Kidney epithelial cell (primary cell): ENCODE data around the gene DPH1. TPM values are rescaled to one million over a fixed set of nuclear protein-coding genes. Genes with fewer than 3 reads are reported as not detected.
"Not testable (repeated sequence)": the region's sequence is repeated elsewhere in the genome, so short reads cannot be mapped to it uniquely, and the experiment has no call there.

Source experiments
- DNase-seq: peaks from one replicate; pipeline ENCODE4 v3.0.0-alpha.2; 2010; ENCODE audit warnings: low read depth
- H3K27me3 ChIP-seq: 2 replicates; pipeline ENCODE4 v1.6.0; 2011; ENCODE audit warnings: low read length; ENCODE audit not compliant: control insufficient read depth, insufficient read depth
- H3K36me3 ChIP-seq: 2 replicates; pipeline ENCODE4 v1.5.1; 2011; ENCODE audit warnings: low read length; ENCODE audit not compliant: control insufficient read depth, insufficient read depth
- H3K4me3 ChIP-seq: 2 replicates; pipeline ENCODE4 v1.5.1; 2011; ENCODE audit warnings: low read depth, mild to moderate bottlenecking, control low read depth, low read length
- total RNA-seq: library from RNA; depleted of rRNA; stranded (reverse); fragments of >200 nt; gene quantifications from 2 replicates; pipeline ENCODE4 v1.2.3, GENCODE V29; 2015
- TF ChIP-seq, protein P1 (sequence below): IDR thresholded peaks from 2 replicates; pipeline ENCODE4 v1.5.1; 2011; ENCODE audit warnings: mild to moderate bottlenecking, moderate library complexity, low read length, control low read depth, inconsistent platforms; ENCODE audit not compliant: insufficient read depth, poor library complexity, severe bottlenecking

Gene DPH1
- total RNA-seq, 1 donor from 2014 or later, result 29.5 TPM

DNA sequence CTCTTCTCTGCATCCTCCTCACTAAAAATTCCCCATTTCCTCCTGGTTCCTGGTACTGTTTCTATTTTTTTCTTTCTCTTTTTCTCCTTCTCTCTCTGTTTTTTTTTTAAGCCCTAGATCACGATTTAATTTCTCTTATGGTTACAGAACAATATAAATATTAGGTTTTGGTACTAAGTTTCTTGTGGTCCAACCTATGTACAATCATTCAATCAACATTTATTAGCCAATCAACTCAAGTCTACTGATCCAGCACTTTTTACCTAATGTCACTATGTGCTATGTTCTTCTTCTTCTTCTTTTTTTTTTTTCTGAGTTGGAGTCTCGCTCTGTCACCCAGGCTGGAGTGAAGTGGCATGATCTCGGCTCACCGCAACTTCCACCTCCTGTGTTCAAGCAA lies 17.5 kb upstream of the DPH1 start:
- Histone ChIP-seq H3K27me3 (peaks cover 27% of the 10 kb centered on the region), H3K4me3 (no peak overlapping the region), H3K36me3 (no peaks in the 10 kb centered on the region)
- TF ChIP-seq, protein P1, sequence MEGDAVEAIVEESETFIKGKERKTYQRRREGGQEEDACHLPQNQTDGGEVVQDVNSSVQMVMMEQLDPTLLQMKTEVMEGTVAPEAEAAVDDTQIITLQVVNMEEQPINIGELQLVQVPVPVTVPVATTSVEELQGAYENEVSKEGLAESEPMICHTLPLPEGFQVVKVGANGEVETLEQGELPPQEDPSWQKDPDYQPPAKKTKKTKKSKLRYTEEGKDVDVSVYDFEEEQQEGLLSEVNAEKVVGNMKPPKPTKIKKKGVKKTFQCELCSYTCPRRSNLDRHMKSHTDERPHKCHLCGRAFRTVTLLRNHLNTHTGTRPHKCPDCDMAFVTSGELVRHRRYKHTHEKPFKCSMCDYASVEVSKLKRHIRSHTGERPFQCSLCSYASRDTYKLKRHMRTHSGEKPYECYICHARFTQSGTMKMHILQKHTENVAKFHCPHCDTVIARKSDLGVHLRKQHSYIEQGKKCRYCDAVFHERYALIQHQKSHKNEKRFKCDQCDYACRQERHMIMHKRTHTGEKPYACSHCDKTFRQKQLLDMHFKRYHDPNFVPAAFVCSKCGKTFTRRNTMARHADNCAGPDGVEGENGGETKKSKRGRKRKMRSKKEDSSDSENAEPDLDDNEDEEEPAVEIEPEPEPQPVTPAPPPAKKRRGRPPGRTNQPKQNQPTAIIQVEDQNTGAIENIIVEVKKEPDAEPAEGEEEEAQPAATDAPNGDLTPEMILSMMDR, result no peak
- no peak for DNase-seq

DNA sequence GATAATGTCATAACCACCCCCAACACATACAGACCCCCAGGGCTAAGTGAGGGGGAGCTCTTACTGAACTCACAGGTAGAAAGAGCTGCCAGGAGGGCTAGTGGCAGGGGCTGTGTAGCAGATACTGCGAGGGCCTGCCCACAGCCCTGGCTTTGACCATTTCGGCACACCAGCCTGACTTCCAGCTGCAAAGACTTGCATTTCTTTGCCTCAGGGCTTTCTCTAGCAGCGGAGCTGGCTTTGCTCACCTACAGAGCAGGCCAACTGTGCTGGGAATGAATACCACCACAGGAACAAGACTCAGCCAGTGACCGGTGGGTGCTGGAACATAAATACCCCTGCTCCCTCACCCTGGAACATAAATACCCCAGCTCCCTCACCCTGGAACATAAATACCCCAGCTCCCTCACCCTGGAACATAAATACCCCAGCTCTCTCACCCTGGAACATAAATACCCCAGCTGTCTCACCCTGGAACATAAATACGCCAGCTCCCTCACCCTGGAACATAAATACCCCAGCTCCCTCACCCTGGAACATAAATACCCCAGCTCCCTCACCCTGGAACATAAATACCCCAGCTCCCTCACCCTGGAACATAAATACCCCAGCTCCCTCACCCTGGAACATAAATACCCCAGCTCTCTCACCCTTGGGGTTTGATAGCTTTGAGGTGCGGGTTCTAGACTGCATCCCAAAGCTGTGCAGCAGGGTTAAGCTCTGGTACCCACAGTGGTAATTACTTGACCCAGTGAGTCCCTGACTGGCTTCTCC lies 16.5 kb upstream of the DPH1 start:
- not testable (repeated sequence) for H3K36me3 ChIP-seq, H3K4me3 ChIP-seq, DNase-seq
- H3K27me3 ChIP-seq, result peaks cover 35% of the 10 kb centered on the region

DNA sequence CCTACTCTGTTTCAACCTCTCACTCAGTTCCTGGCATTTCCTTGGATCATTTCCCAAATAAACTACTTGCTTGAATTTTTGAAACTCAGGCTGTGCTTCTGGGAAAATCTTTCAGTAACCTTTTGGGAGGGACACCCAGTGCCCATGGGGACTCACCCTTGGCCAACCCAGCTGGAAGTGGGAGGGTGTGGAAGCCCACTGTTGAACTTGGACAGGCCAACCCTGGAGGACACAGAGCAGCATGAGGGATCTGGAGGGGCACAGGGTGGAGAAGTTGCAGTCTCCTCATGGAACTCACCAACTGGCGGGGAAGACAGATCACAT lies 16.0 kb upstream of the DPH1 start:
- DNase-seq, result no peak
- TF ChIP-seq, protein P1, result no peak
- Histone ChIP-seq H3K4me3 (no peak overlapping the region), H3K27me3 (peaks cover 41% of the 10 kb centered on the region), H3K36me3 (no peaks in the 10 kb centered on the region)

DNA sequence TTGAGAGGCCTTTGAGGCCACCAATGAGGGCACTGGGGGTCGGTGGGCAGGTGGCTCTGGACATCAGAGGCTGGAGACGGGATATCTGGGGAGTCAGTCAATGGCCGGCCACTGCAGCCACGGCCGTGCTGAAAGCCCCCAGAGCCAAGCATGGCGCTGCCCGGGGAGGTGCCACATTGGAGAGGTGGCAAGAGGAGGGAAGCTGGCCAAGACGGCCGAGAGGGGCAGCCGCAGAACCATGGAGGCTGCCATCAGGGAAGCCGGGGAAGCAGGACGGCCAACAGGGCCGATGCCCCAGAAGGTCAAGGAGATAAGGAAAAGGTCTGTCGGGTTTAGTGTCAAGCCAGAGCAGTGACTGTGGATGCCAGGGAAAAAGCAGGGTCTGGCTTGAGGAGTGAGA lies 14.6 kb upstream of the DPH1 start:
- H3K27me3 ChIP-seq, result peaks cover 54% of the 10 kb centered on the region
- no peak overlapping the region for H3K4me3 ChIP-seq
- no peaks in the 10 kb centered on the region for H3K36me3 ChIP-seq
- TF ChIP-seq, protein P1, result no peak
- DNase-seq, result no peak

DNA sequence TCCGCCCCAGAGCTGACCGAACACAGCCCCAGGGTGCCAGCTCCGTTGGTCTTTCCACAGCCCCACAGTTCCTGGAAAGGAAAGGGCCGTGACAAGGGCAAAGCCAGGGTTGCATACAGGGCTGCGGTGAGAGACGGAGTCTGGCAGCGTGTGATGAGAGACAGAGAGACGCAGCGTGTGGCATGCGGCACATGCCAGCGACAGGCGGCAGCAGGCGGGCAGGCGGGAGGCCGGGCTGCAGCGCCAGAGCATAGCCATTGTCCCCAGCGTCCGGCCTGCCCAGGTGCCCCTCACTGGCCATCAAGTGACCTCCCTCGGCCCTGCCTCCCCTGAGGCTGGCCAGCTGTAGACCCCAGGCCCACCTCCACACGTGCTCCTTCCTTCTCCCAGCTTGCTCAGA lies 13.5 kb upstream of the DPH1 start:
- H3K27me3 ChIP-seq, result peaks cover 56% of the 10 kb centered on the region
- no peaks in the 10 kb centered on the region for H3K36me3 ChIP-seq
- TF ChIP-seq, protein P1, result no peak
- DNase-seq, result no peak
- no peak overlapping the region for H3K4me3 ChIP-seq

DNA sequence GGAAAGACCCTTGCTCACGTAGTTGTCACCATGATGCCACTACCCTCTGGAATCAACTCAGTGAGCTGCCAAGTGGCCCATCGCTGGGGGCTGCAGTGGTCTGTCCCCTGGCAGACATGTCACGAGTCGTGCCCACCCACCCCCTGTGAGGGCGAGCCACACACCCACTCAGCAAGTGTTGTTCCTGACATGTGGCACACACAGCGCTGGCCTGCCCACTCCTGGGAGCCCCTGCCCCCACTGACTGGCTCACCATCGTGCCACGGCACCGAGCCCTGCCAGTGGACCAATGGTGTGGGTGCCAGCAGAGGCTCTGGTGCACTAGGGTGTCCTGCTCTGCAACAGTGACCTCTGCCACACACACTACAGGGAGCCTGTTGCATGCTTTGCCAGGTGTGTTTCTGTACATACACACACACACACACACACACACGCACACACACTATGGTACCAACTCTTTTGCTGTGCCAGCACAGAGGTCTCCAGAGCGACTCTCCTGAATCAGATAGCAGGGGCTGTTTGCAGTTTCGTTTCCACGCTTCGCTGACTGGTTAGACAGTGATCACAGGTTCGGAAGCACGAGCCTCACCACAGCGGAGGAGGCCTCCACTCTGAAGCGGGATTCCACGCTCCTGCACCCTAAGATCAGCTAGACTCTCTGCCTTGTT lies 12.5 kb upstream of the DPH1 start:
- Histone ChIP-seq H3K27me3 (peaks cover 57% of the 10 kb centered on the region), H3K36me3 (no peaks in the 10 kb centered on the region)

More for the DNA sequence above, 12.5 kb upstream of the DPH1 start:
- no peak overlapping the region for H3K4me3 ChIP-seq
- TF ChIP-seq, protein P1, result no peak
- DNase-seq, result no peak
